ENCODE results near the gene CDH1.
A peak's percentile ranks its signal among the peaks of the same experiment; 100 is the strongest.
"Not testable (repeated sequence)": the region's sequence is repeated elsewhere in the genome, so short reads cannot be mapped to it uniquely, and the experiment has no call there.

The CDH1 gene

GRCh38 chr16:68792465-68793324 is 55.6 kb downstream of the CDH1 start:
- DNase-seq, result no peak

- DNase-seq, result no peak
Observed at GRCh38 chr16:68793401-68793857, 56.3 kb downstream of the CDH1 start.

- no peak for DNase-seq
Observed at GRCh38 chr16:68798398-68798797, 61.3 kb downstream of the CDH1 start.

GRCh38 chr16:68800257-68800875 is 63.3 kb downstream of the CDH1 start:
- no peak for DNase-seq

GRCh38 chr16:68802190-68802589 is 65.1 kb downstream of the CDH1 start:
- DNase-seq, result no peak

GRCh38 chr16:68806422-68806821 is 69.3 kb downstream of the CDH1 start:
- no peak for DNase-seq

- no peak for DNase-seq
Observed at GRCh38 chr16:68806981-68807380, 69.9 kb downstream of the CDH1 start.

- no peak for DNase-seq
Observed at GRCh38 chr16:68814516-68814915, 77.4 kb downstream of the CDH1 start.

GRCh38 chr16:68823401-68824135 is 86.5 kb downstream of the CDH1 start:
- no peak for DNase-seq

GRCh38 chr16:68825427-68825826 is 88.3 kb downstream of the CDH1 start:
- DNase-seq, result no peak

- DNase-seq, result no peak
Observed at GRCh38 chr16:68826652-68827051, 89.6 kb downstream of the CDH1 start.

- DNase-seq, result no peak
Observed at GRCh38 chr16:68833251-68833650, 96.2 kb downstream of the CDH1 start.

GRCh38 chr16:68834550-68834949 is 97.5 kb downstream of the CDH1 start:
- no peak for DNase-seq

- no peak for DNase-seq
Observed at GRCh38 chr16:68835970-68836369, 98.9 kb downstream of the CDH1 start.

GRCh38 chr16:68839831-68840230 is 102.7 kb downstream of the CDH1 start:
- DNase-seq, result no peak

- not testable (repeated sequence) for DNase-seq
Observed at GRCh38 chr16:68842964-68843481, 105.9 kb downstream of the CDH1 start.

- peak; percentile 79 to 90 (median 81) for DNase-seq
Observed at GRCh38 chr16:68843482-68844210, 106.6 kb downstream of the CDH1 start, which contains the start of gene TANGO6. TSS of gene TANGO6 (plus strand) at chr16:68843531. CDS start at chr16:68843618, 87 bp downstream.

- no peak for DNase-seq
Observed at GRCh38 chr16:68844211-68844564, 107.1 kb downstream of the CDH1 start.

GRCh38 chr16:68848786-68849185 is 111.7 kb downstream of the CDH1 start:
- DNase-seq, result no peak

GRCh38 chr16:68850481-68850880 is 113.4 kb downstream of the CDH1 start:
- no peak for DNase-seq

- no peak for DNase-seq
Observed at GRCh38 chr16:68851601-68852000, 114.5 kb downstream of the CDH1 start.

GRCh38 chr16:68857479-68857878 is 120.4 kb downstream of the CDH1 start:
- DNase-seq, result no peak

GRCh38 chr16:68859828-68860227 is 122.7 kb downstream of the CDH1 start:
- DNase-seq, result no peak

Data from activated naive CD4-positive, alpha-beta T cell (primary cell).